Fibroblast of the conjunctiva (primary cell): Measurements from ENCODE around the gene ABHD16B.
"Not testable (repeated sequence)": the region's sequence is repeated elsewhere in the genome, so short reads cannot be mapped to it uniquely, and the experiment has no call there.

Experiments
- DNase-seq: peaks from one replicate; pipeline ENCODE4 v3.0.0-alpha.2; 2010; ENCODE audit warnings: low read depth

Gene ABHD16B

DNA sequence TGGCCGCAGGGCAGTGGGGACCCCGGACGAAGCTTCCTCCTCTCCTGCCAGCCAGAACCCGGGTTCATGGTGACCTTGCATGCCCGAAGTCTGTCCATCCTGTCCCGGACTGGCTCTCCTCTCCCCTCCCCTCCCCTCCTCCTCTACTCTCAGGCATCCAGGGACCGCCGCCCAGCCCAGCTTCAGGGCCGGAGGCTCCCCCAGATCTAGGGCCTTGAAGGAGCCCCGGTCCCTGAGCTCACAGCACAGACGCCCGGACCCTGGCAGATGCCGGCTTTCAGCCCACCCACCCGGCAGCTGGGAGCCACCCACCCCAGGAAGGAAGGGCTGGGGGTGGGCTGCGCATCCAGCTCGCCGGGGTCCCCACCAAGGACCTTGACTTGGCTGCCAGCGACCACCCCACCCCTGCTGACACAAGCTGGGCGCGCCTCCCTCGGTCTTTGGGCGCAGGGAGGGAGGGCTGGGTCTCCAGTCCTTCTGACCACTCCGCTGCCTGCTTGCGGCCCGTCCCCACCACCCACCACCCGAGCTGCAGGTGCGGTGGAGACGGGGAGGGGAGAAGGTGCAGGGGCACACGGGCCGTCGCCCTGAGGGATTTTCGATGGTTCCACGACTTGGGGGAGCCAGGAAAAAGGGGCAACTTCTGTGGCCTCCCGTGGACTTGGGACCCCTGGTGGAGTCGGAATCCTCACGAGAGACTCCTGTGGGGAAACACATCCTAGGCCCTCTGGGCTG is 5.8 kb upstream of the ABHD16B start:
- DNase-seq: no peak

DNA sequence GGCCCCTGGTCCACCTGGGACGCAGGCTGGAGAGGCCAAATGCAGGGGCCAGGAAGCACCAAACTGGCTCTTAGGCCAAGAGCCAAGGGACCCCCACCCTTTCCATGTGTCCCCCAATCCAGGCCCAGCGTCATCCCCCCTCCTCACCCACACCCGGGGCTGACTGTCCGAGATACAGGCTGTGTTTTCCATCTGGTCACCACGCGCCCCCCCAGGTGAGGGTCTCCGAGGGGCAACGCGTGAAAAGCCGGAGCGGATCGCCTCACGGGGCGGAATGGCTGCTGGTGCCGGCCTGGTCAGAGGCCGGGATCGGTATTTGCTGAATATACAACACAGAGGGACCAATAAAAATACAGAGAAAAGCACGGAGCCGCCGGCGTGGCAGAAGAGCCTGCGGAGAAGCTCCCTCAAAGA is 5.2 kb upstream of the ABHD16B start:
- DNase-seq: no peak

DNA sequence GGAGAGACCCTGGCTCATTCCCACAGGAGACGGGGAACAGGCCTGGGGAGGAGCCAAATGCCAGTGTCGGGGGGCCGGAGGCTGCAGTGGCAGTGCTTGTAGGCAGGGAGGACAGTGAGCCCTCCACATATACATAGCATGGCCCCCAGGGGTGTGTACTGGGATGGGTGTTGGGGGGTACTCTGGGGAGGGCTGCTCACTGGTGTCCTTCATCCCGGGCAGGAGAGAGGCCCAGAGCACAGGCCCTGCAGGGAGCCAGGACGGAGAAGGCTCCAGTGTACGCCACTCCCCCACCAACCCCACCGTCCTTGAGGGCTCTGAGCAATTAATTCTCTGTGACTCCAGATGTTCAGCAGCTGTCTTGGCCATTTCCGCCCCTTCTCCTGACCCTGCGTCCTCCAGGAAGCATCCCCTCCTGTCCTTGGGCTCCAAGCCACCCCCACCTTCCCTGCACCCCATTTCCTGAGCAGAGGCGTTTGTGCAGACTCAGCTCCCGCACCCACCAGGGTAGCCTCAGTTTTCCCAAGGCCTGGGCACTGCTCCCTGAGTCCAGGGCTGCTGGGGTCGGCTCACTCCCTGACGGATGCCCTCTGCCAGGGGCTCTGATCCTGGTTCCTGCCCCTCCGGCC is 3.4 kb upstream of the ABHD16B start:
- no peak for DNase-seq

DNA sequence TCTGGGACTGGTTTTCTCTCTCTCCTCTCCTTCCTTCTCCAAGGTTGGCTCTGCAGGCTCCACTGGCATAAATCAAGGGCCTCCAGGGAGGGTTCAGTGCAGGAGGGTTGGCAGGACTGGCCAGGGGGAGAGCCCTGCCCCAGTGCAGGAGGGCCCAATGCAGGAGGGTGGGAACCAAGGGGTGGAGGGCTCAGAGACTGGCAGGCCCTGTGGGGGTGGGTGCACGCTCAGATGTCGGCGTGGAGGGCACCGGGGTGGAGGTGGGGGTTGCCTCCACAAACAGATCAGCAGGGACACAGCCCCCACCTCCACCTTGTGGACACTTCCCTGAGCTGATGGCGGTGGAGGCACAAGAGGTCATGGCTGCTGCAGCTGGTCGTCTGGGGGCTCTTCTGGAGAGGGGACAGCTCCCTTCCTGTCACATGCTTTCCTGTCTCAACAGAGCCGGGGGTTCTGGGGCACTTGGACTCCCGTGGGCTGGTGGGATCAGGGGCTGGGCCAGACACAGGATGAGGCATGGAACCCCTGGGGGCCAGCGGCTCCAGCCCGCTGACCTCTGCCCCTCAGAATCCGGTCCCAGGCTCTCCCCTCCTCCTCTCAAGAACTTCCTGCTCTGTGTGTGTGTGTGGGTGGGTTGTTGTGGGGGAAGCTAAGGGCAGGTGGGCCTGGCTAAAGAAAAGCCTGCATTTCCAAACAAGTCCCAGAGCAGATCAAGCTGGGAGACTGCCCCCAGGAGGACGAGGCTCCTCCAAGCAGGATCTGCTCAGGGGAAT is 2.7 kb upstream of the ABHD16B start:
- no peak for DNase-seq

DNA sequence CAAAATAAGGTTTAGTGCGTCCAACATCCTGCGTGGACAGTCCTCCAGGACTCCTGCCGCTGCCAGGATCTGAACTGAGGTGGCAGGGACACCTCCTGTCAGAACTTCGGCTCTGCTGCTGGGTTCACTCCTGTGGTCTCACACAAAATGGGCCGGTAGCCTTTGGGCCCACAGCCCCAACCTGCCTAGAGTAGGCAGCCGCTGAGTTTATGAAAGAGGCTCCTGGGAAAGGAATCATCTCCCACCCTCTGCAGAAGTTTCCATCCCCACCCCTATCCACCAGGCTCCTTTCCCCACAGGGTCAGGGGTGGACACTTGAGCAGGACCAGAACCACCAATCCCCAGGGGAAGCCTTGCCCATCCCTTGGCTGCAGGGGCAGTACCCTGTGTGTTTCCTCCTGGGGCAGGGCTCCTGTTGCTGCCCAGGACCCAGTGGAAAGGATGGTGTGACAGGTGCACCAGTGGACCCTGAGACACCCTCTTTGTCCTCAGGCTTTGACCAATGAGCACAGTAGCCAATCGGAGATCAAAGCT is 2.1 kb upstream of the ABHD16B start:
- DNase-seq: no peak

DNA sequence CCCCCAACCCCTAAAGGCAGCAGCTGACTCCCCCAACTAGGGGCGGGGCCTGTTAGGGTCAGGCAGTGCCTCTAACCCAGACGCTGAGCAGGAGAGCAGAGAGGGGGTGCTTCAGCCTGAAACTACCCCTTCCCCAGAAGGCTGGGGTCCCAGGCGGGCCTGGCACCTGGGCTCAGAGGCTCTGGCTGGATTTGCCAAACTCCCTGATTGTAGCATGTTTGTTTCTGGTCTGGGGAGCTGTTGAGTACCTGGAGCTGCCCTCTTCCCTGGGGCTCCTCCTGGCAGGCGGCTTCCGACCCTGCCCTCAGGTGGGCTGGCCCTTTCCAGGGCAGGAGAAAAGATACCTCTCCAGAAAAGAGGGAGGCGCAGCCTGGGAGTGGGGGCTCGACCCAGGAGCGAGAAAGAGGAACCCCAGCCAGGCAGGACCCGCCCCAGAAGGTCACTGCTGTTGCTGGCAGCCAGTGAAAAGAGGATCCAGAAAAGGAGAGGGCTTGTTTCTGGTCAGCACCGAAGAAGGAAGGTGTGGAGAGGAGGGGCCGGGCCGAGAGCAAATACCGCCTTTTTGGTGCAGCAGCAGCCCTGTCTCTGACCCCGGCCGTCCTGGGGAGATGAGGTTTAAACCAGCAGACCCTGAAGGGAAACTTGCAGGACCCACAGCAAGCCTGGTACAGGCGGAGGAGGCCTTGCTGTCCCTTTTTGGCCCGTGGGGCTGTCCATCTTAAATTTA is 810 bp upstream of the ABHD16B start:
- DNase-seq: no peak

DNA sequence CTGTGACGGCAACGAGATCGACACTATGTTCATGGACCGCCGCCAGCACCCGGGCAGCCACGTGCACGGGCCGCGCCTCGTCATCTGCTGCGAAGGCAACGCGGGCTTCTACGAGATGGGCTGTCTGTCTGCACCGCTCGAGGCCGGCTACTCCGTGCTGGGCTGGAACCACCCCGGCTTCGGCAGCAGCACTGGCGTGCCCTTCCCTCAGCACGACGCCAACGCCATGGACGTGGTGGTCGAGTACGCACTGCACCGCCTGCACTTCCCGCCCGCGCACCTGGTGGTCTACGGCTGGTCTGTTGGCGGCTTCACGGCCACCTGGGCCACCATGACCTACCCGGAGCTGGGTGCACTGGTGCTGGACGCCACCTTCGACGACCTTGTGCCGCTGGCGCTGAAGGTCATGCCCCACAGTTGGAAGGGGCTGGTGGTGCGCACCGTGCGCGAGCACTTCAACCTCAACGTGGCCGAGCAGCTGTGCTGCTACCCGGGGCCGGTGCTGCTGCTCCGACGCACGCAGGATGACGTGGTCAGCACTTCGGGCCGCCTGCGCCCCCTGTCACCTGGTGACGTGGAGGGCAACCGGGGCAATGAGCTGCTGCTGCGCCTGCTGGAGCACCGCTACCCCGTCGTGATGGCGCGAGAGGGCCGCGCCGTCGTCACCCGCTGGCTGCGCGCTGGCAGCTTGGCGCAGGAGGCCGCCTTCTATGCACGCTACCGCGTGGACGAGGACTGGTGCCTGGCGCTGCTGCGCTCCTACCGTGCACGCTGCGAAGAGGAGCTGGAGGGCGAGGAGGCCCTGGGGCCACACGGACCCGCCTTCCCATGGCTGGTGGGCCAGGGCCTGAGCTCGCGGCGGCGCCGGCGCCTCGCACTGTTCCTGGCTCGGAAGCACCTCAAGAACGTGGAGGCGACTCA is 943 bp downstream of the ABHD16B start:
- DNase-seq: no peak

DNA sequence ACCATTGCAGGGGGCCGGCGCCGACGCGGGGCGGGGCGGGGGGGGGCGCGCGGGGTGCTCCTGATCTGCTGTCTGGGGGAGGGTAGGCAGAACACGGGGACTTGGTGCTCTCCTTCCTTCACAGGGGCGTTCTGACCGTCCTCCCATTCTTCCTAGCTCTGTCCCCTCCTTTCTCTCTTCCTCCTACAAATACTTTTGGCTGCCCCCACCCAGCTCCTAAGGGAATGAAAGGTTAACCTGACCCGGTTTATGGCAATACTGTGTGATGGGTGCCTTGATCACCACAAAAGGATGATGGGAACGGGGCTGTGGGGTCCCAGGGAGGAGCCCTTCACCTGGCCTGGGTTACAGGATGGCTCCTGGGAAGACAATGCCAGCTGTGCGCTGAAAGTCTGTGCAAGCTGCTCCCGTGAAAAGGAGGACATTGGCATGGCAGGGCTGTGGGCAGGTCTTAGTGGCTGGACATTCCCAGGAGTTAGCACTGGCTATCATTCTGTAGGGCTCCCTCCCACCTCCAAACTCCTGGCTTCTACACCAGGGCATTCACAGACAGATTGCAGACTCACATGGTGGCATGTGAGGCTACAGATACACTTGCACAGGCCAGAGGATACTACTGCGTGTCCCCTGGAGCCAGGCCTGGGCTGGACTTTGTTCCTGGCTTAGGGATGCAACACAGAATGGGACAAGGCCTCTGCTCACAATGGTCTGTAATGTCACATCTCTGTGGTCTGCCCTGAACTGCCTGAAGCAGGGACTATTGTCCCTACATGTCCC is 1.9 kb downstream of the ABHD16B start:
- DNase-seq: no peak

DNA sequence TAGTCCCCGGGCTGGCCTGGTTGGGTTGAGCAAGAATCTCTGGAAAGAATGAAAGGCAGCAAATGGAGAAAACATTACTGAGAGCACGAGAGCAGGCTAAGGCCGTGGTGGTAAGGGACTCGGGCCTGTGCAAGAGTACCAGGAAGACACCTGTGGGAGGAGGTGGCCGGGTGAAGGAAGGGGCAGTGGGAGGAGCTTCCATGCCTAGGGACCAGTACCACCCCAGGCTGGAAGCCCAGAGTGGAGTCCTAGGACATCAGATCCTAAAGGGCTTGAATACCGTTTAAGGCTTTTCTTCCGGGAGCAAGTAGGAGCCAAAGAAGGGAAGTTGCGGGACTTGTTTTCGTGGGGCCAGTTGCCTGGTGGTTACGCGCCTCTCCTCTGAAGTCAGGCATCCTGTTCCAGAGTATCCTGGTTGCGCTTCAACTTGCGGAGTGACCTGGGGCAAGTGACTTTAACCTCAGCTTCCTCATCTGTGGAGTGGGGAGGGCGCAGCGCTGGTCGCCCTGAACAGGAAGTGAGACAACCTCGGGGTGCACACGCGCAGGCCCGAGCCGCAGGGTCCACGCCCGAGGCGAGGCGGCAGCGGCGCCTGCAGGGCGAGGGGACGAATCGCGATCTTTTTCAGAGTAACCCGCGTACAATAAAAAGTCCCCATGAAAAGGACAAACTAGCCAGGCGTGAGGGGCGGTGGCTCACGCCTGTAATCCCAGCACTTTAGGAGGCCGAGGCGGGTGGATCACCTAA is 2.7 kb downstream of the ABHD16B start:
- peak; percentile 53 for DNase-seq

DNA sequence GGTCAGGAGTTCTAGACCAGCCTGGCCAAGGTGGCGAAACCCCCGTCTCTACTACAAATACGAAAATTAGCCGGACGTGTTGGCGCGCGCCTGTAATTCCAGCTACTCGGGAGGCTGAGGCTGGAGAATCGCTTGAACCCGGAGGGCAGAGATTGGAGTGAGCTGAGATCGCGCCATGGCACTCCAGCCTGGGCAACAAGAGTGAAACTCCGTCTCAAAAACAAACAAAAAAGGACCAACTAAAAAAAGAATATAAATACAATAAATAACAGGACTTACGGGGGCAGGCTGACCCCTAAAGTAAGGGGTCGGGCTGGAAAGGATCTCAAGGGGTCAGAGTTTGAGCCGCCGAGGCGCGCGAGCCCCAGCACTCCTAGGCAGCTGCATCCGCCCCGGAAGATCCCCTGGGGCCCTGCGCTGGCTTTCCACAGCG is 3.3 kb downstream of the ABHD16B start:
- no peak for DNase-seq

DNA sequence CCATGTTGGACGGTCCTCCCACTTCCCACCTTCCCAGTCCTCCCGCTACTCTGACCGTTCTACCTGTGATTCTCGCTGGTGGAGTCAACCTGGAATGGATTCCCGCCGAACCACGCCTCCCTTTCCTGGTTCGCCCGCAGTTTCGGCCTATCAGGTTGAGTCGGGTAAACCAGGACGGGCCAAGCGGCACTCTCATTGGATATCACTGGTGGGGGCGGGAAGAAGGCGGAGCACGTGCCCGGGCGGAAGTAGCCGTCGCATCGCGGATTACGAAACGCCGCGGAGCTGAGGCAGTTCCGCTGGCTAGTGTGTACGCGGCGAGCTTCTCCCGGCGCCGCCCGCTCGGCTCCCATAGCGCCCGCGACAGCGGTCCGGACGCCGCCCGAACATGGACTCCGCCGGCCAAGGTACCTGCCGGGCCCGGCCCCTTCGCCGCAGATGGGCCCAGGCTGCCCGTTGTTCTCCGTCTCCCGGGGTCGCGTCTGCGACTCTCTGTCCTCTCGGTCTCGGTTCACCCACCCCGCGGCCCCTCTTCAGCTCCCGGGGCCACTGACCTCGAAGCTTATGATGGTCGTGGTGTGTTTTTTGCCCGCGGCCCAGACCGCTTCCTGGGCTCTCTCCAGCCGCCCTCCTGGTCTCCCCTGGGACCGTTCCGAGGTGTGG is 3.8 kb downstream of the ABHD16B start, which contains the start of gene TPD52L2:
TPD52L2 (plus strand) TSS at position 293 of the 663 bp plus-strand sequence; CDS start at position 389, 96 bp downstream.
- peak; percentile 94 for DNase-seq

DNA sequence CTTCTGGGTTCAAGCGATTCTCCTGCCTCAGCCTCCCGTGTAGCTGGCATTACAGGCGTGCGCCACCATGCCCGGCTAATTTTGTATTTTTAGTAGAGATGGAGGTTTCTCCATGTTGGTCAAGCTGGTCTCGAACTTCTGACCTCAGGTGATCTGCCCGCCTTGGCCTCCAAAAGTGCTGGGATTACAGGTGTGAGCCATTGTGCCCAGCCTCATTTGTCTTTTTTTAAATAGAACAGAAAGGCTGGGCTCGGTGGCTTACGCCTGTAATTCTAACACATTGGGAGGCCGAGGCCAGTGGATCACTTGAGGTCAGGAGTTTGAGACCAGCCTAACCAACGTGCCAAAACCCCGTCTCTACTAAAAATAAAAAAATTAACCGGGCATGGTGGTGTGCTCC is 5.7 kb downstream of the ABHD16B start:
- DNase-seq: not testable (repeated sequence)

DNA sequence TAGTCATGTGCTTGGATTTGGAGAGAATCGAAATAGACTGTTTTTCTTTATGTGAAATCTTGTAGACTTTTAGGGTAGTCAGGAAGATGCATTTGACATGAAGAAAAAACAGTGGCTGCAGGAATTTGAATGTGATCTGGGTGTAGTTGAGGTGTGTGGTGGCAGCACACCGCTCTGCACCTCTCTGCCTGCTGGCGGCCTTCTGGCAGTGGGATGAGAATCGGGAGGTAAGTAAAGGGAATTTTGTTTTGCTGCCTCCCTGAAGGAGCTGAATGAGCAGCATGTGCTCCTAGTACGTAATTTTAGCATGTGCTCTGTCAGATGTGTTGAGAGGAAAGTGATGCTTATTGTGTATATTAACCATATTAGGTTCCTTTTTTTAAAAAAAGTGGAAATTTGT is 7.0 kb downstream of the ABHD16B start:
- no peak for DNase-seq

DNA sequence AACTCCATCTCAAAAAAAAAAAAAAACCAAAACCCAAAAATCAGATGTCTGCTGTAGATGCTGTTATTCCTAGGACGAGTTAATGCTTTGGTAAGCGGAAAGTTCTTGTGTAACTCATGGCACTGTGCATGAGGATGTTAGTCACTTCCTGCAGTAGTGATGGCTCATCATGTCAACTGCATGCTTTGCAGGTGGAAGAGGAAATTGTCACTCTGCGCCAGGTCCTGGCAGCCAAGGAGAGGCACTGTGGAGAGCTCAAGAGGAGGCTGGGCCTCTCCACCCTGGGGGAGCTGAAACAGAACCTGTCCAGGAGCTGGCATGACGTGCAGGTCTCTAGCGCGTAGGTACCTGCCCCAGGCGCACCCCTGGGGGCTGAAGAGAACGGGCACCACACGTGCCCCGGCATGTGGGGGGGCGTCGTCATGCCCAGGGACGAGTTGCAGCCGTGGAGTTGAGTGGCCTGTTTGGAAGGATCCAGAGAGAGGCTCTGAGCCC is 12.2 kb downstream of the ABHD16B start:
- no peak for DNase-seq

DNA sequence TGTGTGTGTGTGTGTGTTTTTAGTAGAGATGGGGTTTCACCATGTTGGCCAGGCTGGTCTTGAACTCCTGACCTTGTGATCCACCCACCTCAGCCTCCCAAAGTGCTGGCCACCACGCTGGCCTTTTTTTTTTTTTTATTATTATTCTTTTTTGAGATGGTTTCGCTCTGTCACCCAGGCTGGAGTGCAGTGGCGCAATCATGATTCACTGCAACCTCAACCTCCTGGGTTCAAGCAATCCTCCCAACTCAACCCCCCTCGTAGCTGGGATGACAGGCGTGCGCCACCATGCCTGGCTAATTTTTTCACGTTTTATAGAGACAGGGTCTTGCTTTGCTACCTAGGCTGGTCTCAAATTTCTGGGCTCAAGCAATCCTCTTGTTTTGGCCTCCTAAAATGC is 12.9 kb downstream of the ABHD16B start:
- DNase-seq: not testable (repeated sequence)

DNA sequence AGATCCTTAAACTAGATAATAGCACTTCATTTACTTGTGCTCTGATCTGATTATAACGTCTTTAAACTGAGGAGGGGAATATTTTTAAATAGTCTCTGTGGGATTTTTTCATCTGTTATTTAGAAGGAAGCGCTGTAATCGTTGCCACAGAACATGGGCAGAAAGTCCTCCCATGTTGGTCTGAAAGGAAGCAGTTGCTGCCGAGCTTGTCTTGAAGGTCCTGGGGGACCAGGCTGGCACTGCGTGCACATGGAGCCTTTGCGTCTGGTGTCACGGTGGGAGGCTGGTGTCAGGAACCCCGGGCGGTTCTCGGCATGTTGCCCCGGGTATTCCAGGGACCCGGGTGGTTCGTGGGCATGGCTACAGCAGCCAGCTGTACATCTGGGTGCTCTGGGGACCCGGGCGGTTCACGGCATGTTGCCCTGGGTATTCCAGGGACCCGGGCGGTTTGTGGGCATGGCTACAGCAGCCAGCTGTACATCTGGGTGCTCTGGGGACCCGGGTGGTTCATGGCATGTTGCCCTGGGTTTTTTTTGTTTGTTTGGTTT is 15.3 kb downstream of the ABHD16B start:
- no peak for DNase-seq

DNA sequence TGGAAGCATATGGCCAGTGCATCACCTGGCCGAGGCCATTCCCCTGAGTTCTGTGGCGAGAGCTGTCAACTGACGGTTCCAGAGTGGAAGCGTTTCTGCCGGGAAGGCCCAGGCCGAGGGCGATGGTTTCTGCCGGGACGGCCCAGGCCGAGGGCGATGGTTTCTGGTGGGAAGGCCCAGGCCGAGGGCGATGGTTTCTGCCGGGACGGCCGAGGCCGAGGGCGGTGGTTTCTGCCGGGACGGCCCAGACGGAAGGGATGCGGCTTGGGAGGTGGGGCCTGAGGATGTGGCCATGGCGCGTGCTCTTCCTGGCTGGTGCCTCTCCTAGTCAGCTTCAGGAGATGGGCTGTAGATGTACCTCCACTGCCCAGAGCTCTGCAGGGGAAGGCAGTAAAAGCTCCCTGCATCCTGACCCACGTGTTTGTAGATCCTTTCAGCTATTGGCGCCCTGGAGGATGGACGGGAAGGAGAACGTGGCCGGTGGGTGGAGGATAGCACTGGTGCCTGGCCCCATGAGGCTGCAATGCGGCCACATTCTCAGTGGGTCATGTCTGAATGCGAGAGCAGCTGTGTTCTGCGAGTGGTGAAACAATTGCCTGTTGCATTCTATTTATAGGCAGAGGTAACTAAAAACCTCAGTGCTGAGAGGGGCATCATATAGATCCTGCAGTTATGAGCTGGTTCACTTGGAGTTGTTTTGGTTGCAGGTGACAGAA is 16.6 kb downstream of the ABHD16B start:
- no peak for DNase-seq
